Activated CD4-positive, alpha-beta T cell treated with anti-CD3 and anti-CD28 coated beads, Interleukin-2, amount 50 U/mL, for 1 hour (primary cell): ENCODE results near the gene A1CF.
"Not testable (repeated sequence)": the region's sequence is repeated elsewhere in the genome, so short reads cannot be mapped to it uniquely, and the experiment has no call there.

Source experiments
- DNase-seq: peaks from one replicate; pipeline ENCODE4 v3.0.0-alpha.2; 2020

A1CF gene

DNA sequence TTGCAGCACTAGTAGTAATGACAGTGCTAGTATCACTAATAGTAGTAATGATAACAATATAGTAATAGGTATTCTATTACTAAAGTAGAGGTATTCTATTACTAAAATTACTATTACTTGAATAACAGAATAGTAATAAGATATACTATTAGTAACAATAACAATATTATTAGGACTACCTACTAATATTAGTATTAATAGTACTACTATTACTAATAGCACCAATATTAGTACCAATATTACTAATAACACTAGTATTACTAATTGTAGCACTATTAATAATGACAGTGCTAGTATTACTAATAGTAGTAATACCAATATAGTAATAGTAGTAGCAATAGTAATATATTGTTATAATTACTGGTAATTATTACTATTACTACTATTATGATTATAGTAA lies 24.1 kb downstream of the A1CF start:
- no peak for DNase-seq

DNA sequence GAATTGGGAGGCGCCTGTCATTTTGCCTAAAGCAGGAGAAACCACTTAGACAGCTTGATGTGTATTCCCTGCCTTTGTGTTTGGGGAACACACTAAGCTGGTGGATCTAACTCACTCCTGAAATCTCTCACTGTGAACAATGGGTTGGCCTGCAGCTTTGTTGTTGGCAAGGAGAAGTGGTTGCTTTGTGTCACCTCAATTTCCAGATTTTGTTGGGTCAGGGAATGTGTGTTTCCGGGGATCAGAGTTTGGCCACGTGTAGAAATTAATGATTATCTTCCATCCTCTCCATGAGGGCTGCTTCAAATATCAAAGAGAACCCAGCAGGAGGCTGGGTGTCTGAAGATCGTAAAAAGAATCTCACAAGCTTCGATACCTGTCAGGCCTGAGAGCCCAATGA lies 27.8 kb downstream of the A1CF start:
- DNase-seq, result no peak

DNA sequence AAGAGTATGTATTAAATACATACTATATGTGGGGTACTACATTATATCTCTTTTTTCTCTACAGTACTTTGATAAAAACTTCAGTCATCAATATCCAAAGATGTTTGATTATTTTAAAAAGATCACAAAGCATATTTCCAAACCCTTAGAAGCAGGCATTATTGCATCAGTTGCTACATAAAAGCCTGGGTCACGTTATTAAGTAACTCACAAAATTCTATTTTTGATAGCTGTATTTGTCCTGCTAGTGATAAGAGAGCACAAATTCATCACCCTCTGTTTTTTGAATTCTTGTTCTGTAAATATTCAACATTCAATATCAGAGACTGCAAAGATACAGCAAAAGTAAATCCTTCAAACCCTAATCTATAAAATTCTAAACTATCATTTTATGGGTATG lies 30.0 kb downstream of the A1CF start:
- no peak for DNase-seq

DNA sequence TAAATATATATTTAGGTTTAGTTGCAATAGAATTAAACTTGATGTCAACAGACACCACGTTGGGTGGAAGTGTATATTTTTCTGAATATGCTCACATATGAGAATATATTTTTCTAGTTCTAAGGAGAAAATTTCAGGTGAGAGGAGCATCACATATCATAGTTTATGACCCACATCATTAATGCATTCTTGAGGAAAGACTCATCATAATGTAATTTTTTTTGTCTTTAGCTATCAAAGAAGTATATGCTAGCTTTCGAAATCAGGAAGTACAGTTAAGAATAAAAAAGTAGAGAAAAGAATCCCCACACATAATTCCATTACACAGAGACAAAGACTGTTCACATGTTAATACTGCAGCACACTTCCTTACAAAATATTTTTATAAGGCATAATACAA lies 30.4 kb downstream of the A1CF start:
- no peak for DNase-seq

DNA sequence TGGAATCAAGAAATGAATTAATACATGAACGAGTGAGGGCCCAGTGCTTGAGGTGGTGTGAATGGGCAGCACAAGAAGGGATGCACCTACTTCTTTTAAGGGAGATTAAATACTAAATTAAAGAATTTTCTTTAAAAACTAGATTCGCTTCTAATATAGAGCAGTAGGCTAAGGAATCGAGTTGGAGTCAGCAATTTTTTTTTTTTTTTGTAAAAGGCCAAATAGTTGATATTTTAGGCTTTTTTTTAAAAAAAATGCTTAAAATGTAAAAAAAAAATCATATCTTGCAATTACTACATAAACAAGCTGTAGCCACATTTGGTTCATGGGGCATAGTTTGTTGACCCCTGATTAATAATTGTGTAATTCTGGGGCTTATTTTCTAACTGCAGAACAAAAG lies 31.9 kb downstream of the A1CF start:
- DNase-seq, result no peak

DNA sequence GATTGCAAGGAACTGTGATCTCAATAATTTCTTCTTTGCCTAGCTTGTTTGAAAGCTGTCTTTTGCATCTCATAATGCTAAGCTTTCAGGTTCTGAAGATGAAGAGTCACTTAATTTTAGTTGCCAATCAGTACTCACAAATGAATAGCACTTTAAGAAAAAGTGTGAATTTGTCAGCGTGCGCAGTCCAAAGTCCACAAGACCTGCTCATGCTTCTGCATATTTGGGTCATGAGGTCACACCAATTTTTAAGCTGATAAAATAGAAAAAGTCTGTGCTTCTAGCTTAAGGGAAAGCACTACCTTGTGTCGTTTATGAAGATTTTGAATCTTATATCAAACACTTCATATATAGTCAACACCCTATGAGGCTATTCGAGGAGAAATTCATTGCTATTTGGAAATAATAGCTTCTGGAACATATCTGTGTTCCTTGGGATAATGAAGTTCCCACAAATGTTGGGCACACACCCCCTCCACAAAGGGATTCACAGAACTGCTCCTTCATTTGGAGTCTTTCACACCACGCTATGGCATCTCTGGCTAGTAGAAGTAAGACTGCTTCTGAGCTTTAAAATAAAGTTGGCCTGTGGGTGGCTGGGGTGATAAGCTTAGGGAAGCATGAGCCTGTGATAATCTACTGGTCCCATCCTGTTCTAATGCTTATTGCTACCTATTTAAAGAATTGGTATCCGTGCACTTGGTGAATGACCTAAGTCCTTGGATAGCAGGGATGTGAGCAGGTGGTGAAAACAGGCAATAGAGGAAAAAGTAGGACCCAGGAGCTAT lies 33.3 kb downstream of the A1CF start:
- no peak for DNase-seq

DNA sequence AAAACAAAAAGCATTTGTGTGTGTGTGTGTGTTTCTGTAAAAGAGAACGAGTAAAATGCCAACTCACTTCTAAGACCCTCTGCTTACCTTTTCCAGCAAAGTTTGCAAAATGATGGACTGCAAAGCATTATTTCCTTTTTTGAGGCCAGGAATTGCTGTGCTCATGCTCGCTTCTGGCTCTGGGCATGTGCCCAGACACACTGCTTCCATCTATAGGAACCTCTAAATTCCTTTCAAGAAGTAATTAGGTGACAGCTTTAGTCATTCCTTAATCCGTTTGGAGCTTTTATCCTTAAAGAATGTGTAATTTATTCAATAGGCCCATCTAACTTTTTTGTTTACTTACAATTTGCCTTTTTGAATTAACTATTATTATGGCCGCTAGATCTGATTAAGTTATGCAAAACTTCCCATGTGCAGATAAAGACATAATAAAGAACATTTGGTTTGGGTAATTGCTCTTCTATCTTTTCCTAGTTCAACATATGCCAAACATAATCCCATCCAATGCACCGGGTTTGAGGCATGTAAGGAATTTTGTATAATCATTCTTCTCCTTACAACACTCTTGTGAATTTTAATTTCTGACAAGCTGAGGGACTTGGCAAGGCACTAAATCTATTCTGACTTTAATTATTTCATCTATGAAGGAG lies 34.7 kb downstream of the A1CF start:
- DNase-seq, result no peak

DNA sequence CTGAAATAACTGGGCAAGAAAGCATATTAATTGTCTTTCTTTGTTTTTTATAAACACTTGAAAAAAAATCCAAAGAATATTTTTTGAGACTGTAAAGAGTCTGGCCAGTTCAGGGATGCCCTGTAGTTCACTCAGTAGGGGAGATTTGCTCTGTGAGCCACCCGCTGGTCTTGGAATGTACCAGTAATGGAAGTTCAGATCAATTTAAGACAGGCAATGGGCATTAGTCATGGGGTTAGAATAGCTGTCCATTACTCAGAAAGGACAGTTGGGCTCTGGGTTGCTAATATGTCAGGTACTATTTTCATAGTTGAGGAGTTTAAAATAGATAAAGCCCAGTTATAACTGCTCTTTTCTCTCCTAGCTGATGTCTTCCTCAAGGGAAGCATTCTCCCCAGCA lies 38.7 kb downstream of the A1CF start:
- no peak for DNase-seq

DNA sequence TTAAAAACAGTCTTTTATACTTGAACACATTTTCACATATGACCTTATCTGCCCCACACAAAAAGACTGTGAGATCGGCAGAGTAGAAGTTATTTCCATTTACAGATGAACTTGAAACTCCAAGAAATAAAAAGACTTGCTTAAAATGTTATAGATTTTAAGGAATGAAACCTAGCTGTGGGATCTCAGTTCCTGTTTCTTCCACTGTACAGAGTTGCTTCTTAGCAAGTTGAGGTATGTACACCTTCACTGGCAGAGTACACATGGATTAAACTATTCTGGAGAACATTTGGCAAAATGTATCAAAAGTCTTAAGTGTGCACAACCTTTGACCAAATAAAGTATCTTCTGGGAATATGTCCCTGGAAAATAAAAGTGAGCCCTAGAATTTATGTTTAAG lies 48.3 kb downstream of the A1CF start:
- no peak for DNase-seq

DNA sequence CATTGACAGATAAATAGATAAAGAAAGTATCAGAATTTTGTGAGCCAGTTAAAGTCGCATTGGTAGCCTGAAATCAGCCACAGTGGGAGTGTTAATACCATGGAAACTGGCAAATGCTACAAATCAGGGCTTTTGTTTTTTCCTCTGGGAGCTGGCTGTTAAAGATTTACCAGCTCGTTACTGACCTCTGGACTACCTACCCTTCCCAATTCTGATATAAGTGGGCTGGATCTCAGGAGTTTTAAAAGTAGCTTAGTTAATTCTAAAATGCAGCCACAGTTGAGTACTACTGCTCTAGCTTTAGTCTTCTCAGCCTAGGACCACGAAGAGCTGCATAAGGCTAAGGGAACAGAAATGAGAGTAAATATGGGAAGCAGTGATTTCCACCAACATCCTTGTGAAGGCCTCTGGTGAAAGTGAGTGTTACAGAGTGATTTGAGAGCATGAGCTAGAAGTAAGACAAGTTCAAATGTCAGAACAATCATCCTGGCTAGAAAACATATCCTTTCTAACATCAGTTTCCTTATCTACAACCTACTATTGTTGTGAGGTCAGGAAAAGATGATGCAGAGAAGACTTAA lies 53.2 kb downstream of the A1CF start:
- no peak for DNase-seq

DNA sequence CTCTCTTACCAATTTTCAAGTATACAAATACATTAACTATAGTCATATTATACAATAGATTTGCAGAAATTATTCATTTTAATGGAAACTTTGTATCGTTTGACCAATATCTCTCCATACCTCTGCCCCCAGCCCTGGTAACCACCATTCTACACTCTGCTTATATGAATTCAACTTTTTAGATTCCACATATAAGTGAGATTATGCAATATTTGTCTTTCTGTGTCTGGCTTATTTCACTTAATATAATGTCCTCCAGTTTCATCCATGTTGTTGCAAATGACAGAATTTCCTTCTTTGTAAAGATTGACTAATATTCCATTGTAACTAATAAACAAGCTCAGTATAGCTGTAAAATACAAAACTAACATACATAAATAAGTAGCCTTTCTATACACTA lies 55.4 kb downstream of the A1CF start:
- no peak for DNase-seq

DNA sequence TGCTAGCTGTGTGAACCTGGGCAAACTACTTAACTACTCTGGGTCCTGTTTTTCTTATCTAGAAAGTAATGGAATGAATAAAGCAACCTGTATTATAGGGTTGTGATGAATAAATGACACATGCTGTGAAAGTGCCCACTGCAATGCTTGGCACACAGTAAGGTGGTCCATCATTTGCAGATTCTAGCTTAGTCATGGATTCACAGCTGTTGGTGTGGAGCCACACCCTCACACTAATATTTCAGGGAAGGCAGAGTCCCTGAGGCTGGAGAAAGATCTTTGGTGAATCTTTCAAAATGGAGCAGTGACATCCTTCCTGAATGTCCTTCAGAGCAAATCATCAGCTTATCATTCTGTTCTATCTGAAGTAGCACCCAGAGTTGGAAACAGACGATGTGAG lies 60.6 kb downstream of the A1CF start:
- DNase-seq, result no peak

DNA sequence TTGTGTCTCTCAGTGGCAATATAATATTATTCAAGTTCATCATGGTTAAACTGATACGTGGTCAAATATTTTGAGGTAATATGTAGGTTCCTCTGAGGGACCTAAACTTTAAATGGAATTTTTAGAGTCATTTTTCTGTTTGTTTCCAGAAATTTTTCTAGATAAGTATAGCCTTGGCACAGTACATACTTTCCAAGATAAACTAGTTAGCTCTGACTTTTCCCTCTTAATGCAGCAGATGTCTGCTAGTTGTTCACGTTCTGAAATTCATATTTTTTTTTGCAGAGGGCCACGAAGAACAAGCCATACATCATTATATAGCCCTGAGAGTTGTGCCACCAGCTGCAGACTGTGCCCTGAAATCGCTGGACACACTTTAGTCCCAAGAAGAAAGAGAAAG lies 61.6 kb downstream of the A1CF start:
- DNase-seq, result no peak

DNA sequence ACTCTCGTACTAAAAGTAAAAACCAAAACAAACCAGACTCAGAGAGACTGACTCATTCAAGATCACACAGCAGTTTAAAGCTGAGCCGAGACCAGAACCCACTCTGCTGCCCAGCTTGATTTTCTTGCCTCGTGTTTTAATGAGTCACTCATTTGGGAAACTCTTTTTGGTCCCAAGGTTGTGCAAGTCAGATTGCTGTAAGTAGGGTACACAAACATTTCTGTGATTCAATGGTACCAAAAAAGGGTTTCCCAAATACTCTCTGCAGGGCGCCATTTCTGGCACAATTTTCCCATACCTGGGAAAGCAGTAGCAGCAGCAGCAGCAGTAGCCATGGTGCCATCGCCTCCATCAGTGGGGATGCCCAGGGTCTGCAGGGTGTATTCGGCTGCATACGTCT lies 75.8 kb downstream of the A1CF start:
- no peak for DNase-seq

DNA sequence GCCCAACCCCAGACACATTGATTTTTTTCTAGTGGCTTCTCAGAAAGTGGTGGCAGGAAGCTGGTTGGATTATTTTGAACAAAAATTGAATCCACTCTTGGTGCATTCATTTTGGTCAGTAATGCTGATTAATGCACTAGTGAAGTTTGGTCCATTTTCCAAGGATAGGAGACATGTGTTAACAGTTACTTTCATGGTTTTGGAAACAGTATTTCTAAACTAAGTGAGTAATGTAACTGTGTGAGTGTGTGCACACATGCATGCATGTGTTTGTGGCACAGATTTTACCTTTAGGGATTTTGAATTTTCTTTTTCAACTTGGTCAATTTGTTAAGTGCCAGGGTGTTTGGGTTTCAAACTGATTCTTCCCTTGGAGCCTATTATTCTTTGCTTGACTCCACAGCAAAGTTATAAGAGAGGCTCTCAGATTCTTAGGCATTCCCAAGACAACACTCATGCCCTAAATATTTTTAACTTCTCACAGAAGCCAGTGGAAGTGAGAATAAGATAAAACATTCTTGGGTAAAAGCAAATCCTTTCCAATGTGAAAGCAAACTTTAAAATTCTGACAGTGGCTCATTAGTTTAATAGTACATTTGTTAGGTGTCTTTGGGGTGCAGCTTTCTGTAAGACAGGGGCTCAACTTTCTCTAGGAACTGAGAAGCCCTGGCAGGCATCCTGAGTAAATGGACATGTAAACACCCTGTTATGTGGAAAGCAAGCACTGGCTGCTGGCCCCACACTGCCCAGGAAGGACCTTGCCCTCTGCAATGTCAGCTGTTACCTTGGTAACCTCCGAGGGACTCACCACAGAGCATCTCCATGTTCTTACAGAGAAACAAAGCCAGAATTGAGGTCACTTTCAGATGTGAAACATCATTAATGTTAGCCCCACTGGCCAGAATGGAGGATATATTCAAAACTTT lies 77.3 kb downstream of the A1CF start:
- DNase-seq, result no peak

DNA sequence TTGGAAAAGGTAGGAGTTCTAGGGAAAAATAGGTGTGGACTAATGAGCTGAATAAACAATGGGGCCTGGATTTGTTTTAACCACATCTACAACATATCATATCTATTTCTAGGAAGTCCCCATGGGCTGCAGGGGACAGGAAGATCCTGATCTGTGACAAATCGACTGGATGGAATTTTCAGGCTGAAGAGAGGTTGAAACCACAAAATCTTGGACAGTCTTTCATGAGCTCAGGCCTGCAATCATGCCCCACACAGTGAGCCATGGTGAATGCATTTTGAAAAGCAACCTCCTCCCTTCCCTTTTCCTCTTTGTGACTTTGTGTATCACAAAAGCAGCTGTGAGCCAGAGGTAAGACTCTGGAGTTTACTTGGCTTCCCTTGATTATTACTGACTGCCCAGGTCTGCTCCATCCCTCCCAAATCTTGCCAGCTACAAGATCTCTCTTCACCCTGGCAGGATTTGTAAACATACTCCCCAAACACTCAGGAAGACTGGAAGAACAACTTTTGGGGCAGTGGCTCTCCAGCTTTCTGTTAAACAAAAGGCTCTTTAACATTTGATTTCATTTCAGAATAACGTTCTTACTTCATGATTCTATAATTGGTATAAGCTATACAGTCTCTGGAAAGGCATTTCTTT lies 79.3 kb downstream of the A1CF start:
- no peak for DNase-seq

DNA sequence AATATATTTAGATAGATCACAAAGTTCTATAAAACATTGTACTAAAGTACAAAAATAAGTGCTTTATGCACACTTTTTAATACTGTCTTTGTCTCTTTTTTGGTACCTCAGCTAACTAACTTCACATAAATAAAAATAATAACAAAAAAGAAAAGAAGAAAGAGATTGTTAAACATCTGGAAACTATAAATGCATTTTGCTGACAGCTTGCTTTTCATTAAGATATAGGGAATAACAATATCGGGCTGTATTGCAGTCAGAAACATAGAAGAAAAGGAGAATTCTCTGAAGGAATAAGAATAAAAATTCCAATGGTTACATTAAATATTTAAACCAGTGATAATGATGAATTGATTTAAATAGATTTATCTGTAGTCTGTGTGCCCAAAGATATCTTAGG lies 85.8 kb downstream of the A1CF start:
- DNase-seq, result no peak

DNA sequence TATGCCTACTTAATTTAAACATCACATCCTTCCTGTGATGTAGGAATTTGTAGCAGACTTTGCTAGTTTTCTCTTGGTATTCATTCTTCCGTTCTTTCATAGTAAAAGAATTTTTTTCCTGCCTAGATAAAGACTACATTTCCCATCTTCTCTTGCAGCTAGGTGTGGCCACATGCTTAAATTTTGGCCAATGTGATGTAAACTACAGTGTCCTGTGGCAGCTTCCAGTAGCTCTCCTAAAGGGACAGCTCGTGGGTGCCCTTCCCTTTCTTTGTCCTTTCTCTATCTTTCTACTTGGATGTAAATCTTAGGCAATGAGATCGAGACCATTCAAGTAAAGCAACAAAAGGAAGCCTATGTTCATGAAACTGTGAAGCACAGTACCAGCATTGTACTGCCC lies 87.1 kb downstream of the A1CF start:
- no peak for DNase-seq

DNA sequence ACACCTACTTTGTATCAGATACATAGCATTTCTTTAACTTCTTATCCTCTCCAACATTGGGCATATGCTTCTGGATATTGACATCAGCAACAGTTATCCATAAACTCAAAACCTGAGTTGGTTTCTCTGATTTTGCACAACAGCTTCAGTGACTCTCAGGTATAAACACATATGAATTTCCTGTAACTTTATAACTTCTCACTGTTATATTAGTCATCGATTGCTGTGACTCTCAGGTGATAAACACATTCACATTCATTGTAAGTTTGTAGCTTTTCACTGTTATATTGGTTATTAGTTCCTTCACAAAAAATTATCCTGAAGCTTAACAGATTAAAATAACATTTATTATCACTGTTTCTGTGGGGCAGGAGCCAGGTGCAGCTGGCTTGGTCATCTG lies 88.7 kb downstream of the A1CF start:
- no peak for DNase-seq

DNA sequence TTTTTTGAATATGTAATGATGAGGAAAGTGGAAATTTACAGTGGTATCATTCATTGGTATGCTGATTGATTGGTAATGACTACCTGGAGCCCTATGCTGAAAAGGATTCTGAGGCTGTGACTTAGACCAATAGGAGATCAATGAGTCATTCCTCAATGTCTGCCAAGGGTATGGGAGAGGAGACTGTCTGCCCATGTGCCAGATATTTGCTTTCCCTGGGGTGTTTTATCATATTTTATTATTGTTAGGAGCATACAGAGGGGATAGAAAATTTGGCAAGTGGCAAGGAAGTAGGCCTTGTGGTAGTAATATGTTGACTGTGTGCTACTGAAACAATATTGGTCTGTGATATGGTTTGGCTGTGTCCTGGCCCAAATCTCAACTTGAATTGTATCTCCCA lies 90.9 kb downstream of the A1CF start:
- no peak for DNase-seq

DNA sequence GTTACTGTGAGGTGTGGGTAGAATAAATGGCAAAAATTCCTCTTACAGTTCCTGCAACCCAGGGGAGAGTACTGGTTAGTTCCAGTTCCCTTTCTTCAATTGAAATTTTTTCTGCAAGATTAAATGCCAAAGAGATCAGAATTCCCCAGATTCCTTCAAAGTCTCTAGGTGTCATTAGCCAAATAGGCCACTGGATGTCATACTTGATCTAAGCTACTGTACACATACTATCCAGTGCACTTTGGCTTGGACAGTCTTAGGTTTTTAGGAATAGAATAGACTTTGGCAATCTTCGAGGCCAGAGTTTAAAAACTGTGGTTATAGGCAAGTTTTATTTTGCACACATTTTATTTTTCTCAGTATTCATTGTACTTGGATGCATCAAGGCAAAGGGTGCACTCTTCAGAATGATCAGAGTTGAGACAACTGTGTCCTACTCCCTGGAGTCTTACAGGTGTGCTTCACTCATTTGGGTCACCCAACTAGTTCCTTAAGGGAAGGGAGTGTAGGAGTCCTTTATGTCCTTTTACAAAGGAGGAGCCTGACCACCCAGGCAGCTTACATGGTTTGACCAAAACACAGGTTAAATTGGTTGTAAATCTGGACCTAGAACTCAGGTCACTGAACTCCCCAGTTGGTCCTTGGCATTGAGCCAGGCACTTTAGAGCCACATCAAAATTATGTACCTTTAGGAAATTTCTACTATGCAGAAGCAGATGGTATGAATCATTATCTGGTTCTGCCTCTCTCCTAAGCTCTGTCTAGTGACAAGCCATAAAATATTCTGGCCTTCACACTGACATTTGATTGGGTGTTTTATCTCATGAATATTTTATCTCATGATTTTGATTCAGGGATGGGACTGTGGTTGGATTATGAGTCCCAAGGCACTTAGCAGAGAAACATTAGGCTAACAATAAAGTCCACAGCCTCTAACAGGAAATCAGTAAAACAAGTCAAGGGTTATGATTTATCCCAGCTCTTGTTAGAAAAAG lies 96.2 kb downstream of the A1CF start:
- DNase-seq, result no peak

DNA sequence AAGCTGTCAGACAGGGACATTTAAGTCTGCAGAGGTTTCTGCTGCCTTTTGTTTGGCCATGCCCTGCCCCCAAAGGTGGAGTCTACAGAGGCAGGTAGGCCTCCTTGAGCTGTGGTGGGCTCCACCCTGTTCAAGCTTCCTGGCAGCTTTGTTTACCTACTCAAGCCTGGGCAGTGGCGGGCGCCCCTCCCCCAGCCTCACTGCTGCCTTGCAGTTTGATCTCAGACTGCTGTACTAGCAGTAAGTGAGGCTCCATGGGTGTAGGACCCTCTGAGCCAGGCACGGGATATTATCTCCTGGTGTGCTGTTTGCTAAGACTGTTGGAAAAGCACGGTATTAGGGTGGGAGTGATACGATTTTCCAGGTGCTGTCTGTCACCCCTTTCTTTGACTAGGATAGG lies 97.5 kb downstream of the A1CF start:
- DNase-seq, result not testable (repeated sequence)
